Upper lobe of left lung (tissue), 4 donors: ENCODE results near the gene YAE1.

Experiments
- EP300 ChIP-seq, 4 donors: sonication (generic); formaldehyde crosslinking; IDR thresholded peaks; one replicate each; pipeline ENCODE4 v1.5.1; 2017; ENCODE audit warnings: antibody characterized with exemption in 4 of 4, control low read depth in 2 of 4
- POLR2A ChIP-seq, 4 donors: fragments of 450-650 bp; IDR thresholded peaks; one replicate each; pipeline ENCODE4 v1.5.1; 2016 to 2017; ENCODE audit warnings: antibody characterized with exemption in 4 of 4, mild to moderate bottlenecking in 2 of 4
- POLR2AphosphoS5 ChIP-seq, 2 donors: sonication (generic); formaldehyde crosslinking; IDR thresholded peaks; one replicate each; pipeline ENCODE4 v1.5.1; 2017; ENCODE audit warnings: antibody characterized with exemption in 2 of 2
- TF ChIP-seq, protein P1 (sequence below), 6 experiments: fragments of 450-650 bp in 4 of 6; fragments of 200-600 bp in 2 of 6; sonication (generic) in 2 of 6; IDR thresholded peaks; one replicate each; pipeline ENCODE4 v1.5.1; 2016 to 2019; ENCODE audit warnings: antibody characterized with exemption in 6 of 6

- TF ChIP-seq POLR2AphosphoS5 (IDR thresholded peaks at IDR 0.05), result no peak
- TF ChIP-seq POLR2A (IDR thresholded peaks at IDR 0.05), result no peak
- TF ChIP-seq, protein P1, sequence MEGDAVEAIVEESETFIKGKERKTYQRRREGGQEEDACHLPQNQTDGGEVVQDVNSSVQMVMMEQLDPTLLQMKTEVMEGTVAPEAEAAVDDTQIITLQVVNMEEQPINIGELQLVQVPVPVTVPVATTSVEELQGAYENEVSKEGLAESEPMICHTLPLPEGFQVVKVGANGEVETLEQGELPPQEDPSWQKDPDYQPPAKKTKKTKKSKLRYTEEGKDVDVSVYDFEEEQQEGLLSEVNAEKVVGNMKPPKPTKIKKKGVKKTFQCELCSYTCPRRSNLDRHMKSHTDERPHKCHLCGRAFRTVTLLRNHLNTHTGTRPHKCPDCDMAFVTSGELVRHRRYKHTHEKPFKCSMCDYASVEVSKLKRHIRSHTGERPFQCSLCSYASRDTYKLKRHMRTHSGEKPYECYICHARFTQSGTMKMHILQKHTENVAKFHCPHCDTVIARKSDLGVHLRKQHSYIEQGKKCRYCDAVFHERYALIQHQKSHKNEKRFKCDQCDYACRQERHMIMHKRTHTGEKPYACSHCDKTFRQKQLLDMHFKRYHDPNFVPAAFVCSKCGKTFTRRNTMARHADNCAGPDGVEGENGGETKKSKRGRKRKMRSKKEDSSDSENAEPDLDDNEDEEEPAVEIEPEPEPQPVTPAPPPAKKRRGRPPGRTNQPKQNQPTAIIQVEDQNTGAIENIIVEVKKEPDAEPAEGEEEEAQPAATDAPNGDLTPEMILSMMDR (IDR thresholded peaks at IDR 0.05), result peak; percentile 73 to 92 (median 90)
- TF ChIP-seq EP300 (IDR thresholded peaks at IDR 0.05), result no peak
Observed at GRCh38 chr7:39580149-39580874, 14.1 kb downstream of the YAE1 start.
